Hippocampal formation (tissue), 2 donors: ENCODE data around the gene RPL4.

Experiments
- DNase-seq, 2 donors: peaks; one replicate each; lab custom pipeline; 2025; lab: John Stamatoyannopoulos, UW

Gene RPL4

DNA sequence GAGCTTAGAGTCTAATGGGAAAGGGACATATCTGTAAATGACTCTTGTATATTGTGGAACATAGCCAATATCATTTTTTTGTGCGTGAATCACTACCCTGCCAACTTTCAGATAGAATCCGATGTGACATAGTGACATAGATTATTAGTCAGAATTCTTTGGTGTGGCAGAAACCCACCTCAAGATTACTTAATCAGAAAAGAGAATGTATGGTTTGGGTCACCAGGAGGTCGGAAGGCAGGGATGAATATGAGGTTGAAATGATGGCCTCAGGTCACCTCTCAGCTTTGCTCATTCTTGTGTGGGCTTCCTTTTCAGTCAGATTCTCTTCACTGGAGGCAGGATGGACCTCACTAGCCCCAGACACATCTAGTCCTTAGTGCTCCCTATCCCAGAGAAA, 48.4 kb downstream of the RPL4 start:
- DNase-seq, result no peak

DNA sequence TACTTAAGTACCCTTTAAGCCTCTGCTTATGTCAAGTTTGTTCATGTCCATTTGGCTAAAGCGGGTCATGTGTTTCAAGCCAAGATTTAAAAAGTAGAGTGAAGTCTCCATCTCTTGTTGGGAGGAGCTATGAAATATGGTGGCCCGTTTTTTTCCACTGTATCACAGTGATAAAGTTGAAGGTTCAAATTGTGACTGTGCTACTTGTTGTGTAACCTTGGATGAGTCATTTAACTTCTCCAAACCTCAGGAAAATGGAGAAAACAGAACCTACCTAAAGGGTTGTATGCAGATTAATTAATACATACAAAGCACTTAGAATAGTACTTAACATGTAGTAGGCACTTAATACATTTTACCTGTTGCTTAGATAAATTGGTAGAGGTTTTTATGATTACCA, 50.5 kb downstream of the RPL4 start:
- no peak for DNase-seq

DNA sequence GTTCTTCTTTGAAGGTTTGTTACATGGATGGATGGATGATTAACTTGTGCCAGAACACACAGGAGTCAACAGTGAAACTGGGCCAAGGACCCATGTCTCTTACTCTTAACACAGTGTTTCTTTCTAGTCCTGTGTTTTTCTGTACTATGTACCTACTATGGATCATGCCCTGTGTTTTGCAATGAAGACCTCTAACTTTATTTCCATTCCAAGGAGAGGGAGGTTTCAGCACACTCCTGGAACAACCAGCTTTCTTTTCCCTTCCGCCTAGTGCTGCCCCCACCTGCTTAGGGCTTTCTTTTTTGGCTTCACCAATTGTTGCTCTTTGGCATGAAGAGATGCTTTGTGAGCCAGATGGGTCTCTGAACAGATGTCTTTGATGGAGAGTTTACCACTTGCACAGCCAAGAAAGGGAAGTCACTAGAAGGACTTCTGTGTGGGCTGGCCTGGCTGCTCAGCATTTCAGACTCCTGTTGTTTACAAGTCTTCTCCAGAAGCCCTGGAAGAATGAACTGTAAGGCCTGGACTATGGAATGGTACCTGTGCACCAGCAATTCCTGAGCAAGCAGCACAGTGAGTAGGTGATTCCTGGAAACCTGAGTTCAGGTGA, 51.6 kb downstream of the RPL4 start:
- peak in 1 of 2 donors; percentile 23 for DNase-seq

DNA sequence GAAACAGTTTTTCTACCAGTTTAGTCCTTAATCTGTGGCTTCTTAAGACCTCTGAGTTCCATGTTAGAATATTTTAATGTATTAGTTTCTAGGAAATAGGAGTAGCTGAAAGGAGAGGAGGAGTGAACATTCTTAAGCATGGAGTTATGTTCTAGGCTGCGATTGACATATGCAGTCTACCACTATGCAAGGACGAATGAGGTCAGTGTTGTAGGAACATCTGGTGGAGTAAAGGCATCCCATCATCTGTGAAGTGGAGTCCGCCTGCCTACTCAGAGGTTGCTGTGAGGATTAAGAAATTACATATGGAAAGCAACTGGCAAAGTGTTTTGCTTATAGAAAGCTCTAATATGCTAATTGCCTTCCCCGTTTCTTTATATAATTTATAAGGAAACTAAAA, 52.2 kb downstream of the RPL4 start:
- DNase-seq, result no peak
